NCI-H446 (cell line): Measurements from ENCODE around the gene TAF11L7.
"Not testable (repeated sequence)": the region's sequence is repeated elsewhere in the genome, so short reads cannot be mapped to it uniquely, and the experiment has no call there.

Experiments
- DNase-seq, 2 experiments: peaks; one replicate each; lab custom pipeline; 2025; lab: John Stamatoyannopoulos, UW

TAF11L7 gene

DNA sequence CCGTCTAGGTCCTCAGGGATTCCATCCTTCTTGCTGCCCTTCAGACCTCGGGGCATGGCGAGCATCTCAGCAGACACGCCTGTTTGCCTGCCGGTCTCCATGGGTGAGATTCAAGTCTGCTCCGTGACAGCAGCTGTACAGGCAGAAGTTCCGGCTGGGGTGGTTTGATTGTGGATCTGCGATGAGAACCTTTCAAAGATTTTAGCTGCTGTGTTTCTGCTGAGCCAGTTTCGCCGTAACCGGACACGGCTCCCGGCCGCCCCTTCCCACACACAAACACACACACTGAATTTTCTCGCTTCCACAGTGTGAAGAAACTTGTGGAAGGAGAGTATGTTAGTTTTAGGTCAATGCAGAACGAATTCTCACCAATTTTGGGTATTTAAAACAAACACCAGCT is at the start of gene TAF11L7:
TAF11L7 (minus strand) TSS at position 101 of the 400 bp plus-strand sequence.
- DNase-seq = not testable (repeated sequence)

DNA sequence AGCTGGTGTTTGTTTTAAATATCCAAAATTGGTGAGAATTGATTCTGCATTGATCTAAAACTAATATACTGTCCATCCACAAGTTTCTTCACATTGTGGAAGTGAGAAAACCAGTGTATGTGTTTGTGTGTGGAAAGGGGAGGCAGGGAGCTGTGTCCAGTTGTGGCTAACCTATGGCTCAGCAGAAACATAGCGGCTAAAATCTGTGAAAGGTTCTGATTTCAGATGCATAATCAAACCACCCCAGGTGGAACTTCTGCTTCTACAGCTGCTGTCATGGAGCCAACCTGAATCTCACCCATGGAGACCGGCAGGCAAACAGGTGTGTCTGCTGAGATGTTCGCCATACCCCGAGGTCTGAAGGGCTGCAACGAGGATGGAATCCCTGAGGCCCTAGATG is 48.6 kb upstream of the TAF11L7 start, which contains the start of gene TAF11L14:
TAF11L14 (plus strand) TSS at position 301 of the 400 bp plus-strand sequence.
- no peak for DNase-seq

DNA sequence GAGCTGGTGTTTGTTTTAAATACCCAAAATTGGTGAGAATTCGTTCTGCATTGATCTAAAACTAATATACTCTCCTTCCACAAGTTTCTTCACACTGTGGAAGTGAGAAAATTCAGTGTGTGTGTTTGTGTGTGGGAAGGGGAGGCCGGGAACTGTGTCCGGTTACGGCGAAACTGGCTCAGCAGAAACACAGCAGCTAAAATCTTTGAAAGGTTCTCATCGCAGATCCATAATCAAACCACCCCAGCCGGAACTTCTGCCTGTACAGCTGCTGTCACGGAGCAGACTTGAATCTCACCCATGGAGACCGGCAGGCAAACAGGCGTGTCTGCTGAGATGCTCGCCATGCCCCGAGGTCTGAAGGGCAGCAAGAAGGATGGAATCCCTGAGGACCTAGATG is 46.2 kb upstream of the TAF11L7 start, which contains the start of gene TAF11L13:
TAF11L13 (plus strand) TSS at position 301 of the 400 bp plus-strand sequence.
- DNase-seq = not testable (repeated sequence)

DNA sequence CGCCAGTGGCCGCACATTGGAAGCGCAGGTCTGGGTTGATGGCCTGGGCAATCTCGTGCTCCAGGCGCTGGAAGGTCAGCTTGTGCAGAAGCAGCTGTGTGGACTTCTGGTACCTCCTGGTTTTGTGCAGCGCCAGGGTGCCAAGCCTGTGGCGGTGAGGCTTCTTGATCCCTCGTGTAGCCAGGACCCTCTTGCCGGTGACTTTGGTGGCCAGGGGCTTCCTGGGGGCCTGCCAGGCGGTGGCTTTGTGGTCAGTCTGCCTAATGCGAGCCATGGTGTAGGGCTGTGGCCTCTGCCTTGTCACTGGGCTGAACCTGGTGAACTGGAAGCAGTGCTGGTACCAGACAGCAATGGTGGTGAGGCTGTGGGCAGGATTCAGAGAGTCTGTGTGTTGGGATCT is 40.1 kb upstream of the TAF11L7 start:
- DNase-seq = no peak

DNA sequence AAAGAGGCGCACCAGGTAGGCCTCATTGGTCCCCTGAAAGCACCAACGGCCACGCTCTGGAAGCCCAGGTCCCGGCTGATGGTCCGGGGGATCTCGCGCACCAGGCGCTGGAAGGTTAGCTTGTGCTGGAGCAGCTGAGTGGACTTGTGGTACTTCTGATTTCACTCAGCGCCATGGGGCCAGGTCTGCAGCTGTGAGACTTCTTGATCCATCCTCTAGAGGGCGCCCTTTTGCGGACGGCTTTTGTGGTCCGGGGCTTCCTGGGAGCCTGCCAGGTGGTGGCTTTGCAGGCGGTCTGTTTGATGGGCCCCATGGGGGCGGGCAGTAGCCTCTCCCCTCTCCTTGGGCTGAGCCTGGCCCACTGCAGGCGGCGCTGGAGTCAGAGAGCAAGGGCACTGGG is 35.1 kb upstream of the TAF11L7 start:
- no peak for DNase-seq

DNA sequence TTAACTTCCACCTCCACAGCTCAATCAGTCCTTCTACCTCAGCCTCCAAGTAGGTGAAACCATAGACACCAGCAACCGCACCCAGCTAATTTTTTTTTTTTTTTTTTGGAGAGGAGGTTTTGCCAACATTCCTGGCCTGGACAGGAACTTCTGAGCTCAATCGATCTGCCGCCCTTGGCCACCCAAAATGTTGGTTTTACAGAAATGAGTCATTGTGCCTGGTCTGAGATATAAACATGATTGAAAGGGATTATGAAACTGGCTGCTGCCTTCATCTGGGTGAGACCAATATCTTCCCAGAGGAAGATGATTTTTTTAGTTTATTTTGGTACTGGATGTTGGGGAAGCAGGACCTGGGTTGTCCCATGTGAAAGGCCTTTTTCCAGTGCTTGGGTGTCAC is 33.8 kb upstream of the TAF11L7 start:
- no peak for DNase-seq

DNA sequence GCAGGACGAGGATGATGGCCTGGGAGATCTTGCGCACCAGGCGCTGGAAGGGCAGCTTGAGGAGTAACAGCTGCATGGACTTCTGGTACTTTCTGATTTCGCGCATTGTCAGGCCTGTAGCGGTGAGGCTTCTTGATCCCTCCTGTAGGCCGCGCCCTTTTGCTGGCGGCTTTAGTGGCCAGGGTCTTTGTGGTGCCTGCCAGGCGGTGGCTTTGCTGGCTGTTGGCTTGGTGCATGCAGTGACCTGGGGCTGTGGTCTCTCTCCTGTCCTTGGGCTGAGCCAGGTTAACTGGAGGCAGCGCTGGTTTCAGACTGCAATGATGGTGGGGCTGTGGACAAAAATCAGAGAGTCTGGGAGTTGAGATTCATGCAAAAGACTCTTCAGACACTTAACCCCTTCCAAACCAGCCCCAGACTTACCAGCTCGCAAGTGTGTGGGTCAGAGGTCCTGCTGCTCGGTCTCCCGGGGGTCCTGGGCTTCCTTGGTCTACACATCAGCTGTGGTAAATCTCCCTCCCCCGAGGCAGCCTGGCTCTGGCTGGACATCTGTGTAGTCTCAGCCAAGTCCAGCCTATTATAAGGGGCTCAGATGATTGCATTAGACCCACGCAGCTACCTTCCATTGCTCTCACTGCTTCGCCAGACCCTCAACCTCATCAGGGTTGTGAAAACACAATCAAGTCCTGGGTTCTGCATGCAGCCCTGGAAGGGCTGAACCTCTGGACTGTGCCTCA is 29.5 kb upstream of the TAF11L7 start:
- no peak for DNase-seq

DNA sequence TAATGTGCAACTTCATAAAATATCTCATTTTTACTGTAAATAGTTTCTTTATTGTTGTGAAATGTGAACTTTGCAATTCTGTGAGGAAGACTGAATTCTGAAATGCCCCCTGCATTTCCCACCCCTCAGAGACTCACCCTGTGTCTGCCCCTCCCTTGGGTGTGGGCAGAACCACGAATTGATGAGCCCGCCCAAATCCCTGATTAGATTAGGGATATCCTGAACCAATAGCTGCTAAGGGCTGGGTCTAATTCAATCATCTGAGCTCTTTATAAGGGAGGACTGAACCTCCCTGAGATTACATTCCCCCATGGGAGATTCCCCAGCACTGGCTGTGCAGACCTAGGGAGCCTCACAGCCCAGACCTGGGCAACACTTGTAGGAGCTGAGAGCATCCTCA is 24.5 kb upstream of the TAF11L7 start, which contains the start of gene TAF11L12:
TAF11L12 (plus strand) TSS at position 301 of the 400 bp plus-strand sequence.
- DNase-seq = not testable (repeated sequence)

DNA sequence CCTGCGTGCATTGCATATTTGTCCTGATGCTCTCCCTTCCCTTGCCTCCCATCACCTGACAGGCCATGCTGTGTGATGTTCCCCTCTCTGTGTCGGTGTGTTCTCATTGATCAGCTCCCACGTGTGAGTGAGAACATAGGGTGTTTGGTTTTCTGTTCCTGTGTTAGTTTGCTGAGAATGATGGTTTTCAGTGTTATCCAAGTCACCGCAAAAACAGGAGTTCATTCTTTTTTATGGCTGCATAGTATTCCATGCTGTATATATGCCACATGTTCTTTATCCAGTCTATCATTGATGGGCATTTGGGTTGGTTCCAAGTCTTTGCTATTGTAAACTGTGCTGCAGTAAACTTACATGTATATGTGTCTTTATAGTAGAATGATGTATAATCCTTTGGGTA is 21.9 kb upstream of the TAF11L7 start:
- not testable (repeated sequence) for DNase-seq

DNA sequence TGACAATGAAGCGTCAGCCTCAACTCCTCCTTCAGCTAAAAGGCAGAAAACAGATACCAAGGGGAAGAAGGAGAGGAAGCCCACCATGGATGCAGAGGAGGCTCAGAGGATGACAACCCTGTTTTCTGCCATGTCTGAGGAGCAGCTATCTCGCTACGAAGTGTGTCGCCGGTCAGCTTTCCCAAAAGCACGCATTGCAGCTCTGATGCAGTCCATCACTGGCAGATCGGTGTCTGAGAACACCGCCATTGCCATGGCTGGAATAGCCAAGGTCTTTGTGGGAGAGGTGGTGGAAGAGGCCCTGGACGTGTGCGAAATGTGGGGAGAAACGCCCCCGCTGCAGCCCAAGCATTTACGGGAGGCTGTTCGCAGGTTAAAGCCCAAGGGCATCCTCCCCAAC is 19.4 kb upstream of the TAF11L7 start:
- no peak for DNase-seq

DNA sequence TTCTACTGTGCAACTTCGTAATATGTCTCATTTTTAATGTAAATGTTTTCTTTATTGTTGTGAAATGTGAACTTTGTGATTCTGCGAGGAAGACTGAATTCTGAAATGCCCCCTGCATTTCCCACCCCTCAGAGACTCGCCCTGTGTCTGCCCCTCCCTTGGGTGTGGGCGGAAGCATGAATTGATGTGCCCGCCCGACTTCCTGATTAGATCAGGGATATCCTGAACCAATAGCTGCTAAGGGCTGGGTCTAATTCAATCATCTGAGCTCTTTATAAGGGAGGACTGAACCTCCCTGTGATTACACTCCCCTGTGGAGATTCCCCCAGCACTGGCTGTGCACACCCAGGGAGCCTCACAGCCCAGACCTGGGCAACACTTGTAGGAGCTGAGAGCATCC is 18.3 kb upstream of the TAF11L7 start, which contains the start of gene TAF11L11:
TAF11L11 (plus strand) TSS at position 304 of the 400 bp plus-strand sequence.
- not testable (repeated sequence) for DNase-seq

DNA sequence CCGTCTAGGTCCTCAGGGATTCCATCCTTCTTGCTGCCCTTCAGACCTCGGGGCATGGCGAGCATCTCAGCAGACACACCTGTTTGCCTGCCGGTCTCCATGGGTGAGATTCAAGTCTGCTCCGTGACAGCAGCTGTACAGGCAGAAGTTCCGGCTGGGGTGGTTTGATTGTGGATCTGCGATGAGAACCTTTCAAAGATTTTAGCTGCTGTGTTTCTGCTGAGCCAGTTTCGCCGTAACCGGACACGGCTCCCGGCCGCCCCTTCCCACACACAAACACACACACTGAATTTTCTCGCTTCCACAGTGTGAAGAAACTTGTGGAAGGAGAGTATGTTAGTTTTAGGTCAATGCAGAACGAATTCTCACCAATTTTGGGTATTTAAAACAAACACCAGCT is 12.2 kb upstream of the TAF11L7 start, which contains the start of gene TAF11L10:
TAF11L10 (minus strand) TSS at position 101 of the 400 bp plus-strand sequence.
- DNase-seq = not testable (repeated sequence)

DNA sequence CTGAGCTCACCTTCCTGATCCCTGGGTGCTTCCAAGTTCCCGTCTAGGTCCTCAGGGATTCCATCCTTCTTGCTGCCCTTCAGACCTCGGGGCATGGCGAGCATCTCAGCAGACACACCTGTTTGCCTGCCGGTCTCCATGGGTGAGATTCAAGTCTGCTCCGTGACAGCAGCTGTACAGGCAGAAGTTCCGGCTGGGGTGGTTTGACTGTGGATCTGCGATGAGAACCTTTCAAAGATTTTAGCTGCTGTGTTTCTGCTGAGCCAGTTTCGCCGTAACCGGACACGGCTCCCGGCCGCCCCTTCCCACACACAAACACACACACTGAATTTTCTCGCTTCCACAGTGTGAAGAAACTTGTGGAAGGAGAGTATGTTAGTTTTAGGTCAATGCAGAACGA is 8.7 kb upstream of the TAF11L7 start, which contains the start of gene TAF11L9:
TAF11L9 (minus strand) TSS at position 140 of the 400 bp plus-strand sequence.
- not testable (repeated sequence) for DNase-seq

DNA sequence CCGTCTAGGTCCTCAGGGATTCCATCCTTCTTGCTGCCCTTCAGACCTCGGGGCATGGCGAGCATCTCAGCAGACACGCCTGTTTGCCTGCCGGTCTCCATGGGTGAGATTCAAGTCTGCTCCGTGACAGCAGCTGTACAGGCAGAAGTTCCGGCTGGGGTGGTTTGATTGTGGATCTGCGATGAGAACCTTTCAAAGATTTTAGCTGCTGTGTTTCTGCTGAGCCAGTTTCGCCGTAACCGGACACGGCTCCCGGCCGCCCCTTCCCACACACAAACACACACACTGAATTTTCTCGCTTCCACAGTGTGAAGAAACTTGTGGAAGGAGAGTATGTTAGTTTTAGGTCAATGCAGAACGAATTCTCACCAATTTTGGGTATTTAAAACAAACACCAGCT is 5.3 kb upstream of the TAF11L7 start, which contains the start of gene TAF11L8:
TAF11L8 (minus strand) TSS at position 101 of the 400 bp plus-strand sequence.
- not testable (repeated sequence) for DNase-seq
